ENCODE data around the gene ZBTB14.

Gene ZBTB14

GRCh38 chr18:5275872-5276271 is 19.7 kb downstream of the ZBTB14 start:
- no peaks in the 10 kb centered on the region for H3K9me3 ChIP-seq (replicated peaks in 1 of 2; ENCODE audit: control insufficient read depth in 2 of 2, insufficient read depth in 1 of 2, low read depth in 1 of 2, low read length in 2 of 2)
- H3K4ac ChIP-seq (ENCODE audit: low read length): no peak overlapping the region
- H3K9ac ChIP-seq (ENCODE audit: low read depth, low read length, poor library complexity): no peak overlapping the region
- H3K4me2 ChIP-seq (ENCODE audit: insufficient read depth, low read length, poor library complexity, severe bottlenecking): no peak overlapping the region
- no peak overlapping the region for H3K23ac ChIP-seq (ENCODE audit: low read depth, low read length, poor library complexity)
- H2BK12ac ChIP-seq (ENCODE audit: low read length): no peak overlapping the region
- no peak overlapping the region for H2BK120ac ChIP-seq (ENCODE audit: low read depth, low read length)
- H2AFZ ChIP-seq (ENCODE audit: low read length): no peak overlapping the region
- H3K4me3 ChIP-seq (ENCODE audit: low read length in 2 of 2): no peak overlapping the region
- H2AK5ac ChIP-seq (ENCODE audit: low read depth, low read length): no peak overlapping the region
- no peaks in the 10 kb centered on the region for H3K36me3 ChIP-seq (replicated peaks in 1 of 2; ENCODE audit: control insufficient read depth in 2 of 2, insufficient read depth in 2 of 2, low read length in 2 of 2)
- peaks cover 0 to 3% (median 0%) of the 10 kb centered on the region in 3 experiments for H3K27me3 ChIP-seq (ENCODE audit: control insufficient read depth in 3 of 3, insufficient read depth in 3 of 3, low read depth in 1 of 3, low read length in 3 of 3)
- no peak overlapping the region for H4K91ac ChIP-seq (ENCODE audit: low read depth, low read length, poor library complexity)
- H2BK15ac ChIP-seq (ENCODE audit: low read length): no peak overlapping the region
- no peak overlapping the region for H2BK5ac ChIP-seq (ENCODE audit: low read length)
- WGBS, 2 donors (ENCODE audit: extremely low coverage in 2 of 2, insufficient read length in 2 of 2, insufficient replicate concordance in 1 of 2): no CpG with 5 or more reads among the region's 1 CpG
- no peak overlapping the region for H3K27ac ChIP-seq (replicated peaks; ENCODE audit: low read length)
- no peaks in the 10 kb centered on the region for H3K79me1 ChIP-seq (ENCODE audit: low read depth, low read length)
- no peak overlapping the region for H3K18ac ChIP-seq (ENCODE audit: low read length)
- no peak for DNase-seq (ENCODE audit: low spot score)
- no peak overlapping the region for H4K8ac ChIP-seq (ENCODE audit: low read depth, low read length)
- H3K4me1 ChIP-seq (ENCODE audit: control insufficient read depth in 2 of 2, insufficient read depth in 1 of 2, low read depth in 1 of 2, low read length in 2 of 2): peaks cover 0 to 2% of the 10 kb centered on the region in 2 donors
- no peak overlapping the region for H3K14ac ChIP-seq (ENCODE audit: low read length)

- Histone ChIP-seq H3K23ac (ENCODE audit: low read depth, low read length, poor library complexity) (no peak overlapping the region), H2AK5ac (ENCODE audit: low read depth, low read length) (no peak overlapping the region), H3K27me3 (ENCODE audit: control insufficient read depth in 3 of 3, insufficient read depth in 3 of 3, low read depth in 1 of 3, low read length in 3 of 3) (no peaks in the 10 kb centered on the region), H3K4me3 (ENCODE audit: low read length in 2 of 2) (no peak overlapping the region), H3K79me1 (ENCODE audit: low read depth, low read length) (no peaks in the 10 kb centered on the region), H4K91ac (ENCODE audit: low read depth, low read length, poor library complexity) (no peak overlapping the region), H2BK120ac (ENCODE audit: low read depth, low read length) (no peak overlapping the region), H3K36me3 (replicated peaks in 1 of 2; ENCODE audit: control insufficient read depth in 2 of 2, insufficient read depth in 2 of 2, low read length in 2 of 2) (no peaks in the 10 kb centered on the region), H4K8ac (ENCODE audit: low read depth, low read length) (no peak overlapping the region), H3K4me2 (ENCODE audit: insufficient read depth, low read length, poor library complexity, severe bottlenecking) (no peak overlapping the region), H3K14ac (ENCODE audit: low read length) (no peak overlapping the region), H3K27ac (replicated peaks; ENCODE audit: low read length) (no peak overlapping the region), H3K4me1 (ENCODE audit: control insufficient read depth in 2 of 2, insufficient read depth in 1 of 2, low read depth in 1 of 2, low read length in 2 of 2) (no peaks in the 10 kb centered on the region), H2AFZ (ENCODE audit: low read length) (no peak overlapping the region), H3K9me3 (replicated peaks in 1 of 2; ENCODE audit: control insufficient read depth in 2 of 2, insufficient read depth in 1 of 2, low read depth in 1 of 2, low read length in 2 of 2) (no peaks in the 10 kb centered on the region), H2BK15ac (ENCODE audit: low read length) (no peak overlapping the region), H3K9ac (ENCODE audit: low read depth, low read length, poor library complexity) (no peak overlapping the region), H2BK12ac (ENCODE audit: low read length) (no peak overlapping the region), H3K4ac (ENCODE audit: low read length) (no peak overlapping the region), H2BK5ac (ENCODE audit: low read length) (no peak overlapping the region), H3K18ac (ENCODE audit: low read length) (no peak overlapping the region)
- DNase-seq (ENCODE audit: low spot score): no peak
Observed at GRCh38 chr18:5268874-5269273, 26.7 kb downstream of the ZBTB14 start.

GRCh38 chr18:5266721-5267120 is 28.8 kb downstream of the ZBTB14 start:
- H2AFZ ChIP-seq (ENCODE audit: low read length): no peak overlapping the region

GRCh38 chr18:5253910-5254309 is 41.6 kb downstream of the ZBTB14 start:
- H3K4ac ChIP-seq (ENCODE audit: low read length): no peak overlapping the region
- H3K79me1 ChIP-seq (ENCODE audit: low read depth, low read length): no peaks in the 10 kb centered on the region
- no peaks in the 10 kb centered on the region for H3K9me3 ChIP-seq (replicated peaks in 1 of 2; ENCODE audit: control insufficient read depth in 2 of 2, insufficient read depth in 1 of 2, low read depth in 1 of 2, low read length in 2 of 2)
- no peak overlapping the region for H3K18ac ChIP-seq (ENCODE audit: low read length)
- H4K91ac ChIP-seq (ENCODE audit: low read depth, low read length, poor library complexity): no peak overlapping the region
- no peak overlapping the region for H3K9ac ChIP-seq (ENCODE audit: low read depth, low read length, poor library complexity)
- H2BK120ac ChIP-seq (ENCODE audit: low read depth, low read length): no peak overlapping the region
- no peak overlapping the region for H4K8ac ChIP-seq (ENCODE audit: low read depth, low read length)
- WGBS, 2 donors (ENCODE audit: extremely low coverage in 2 of 2, insufficient read length in 2 of 2, insufficient replicate concordance in 1 of 2): no CpG with 5 or more reads among the region's 2 CpGs
- DNase-seq (ENCODE audit: low spot score): no peak
- H3K23ac ChIP-seq (ENCODE audit: low read depth, low read length, poor library complexity): no peak overlapping the region
- no peak overlapping the region for H2BK12ac ChIP-seq (ENCODE audit: low read length)
- H3K14ac ChIP-seq (ENCODE audit: low read length): no peak overlapping the region
- H2BK15ac ChIP-seq (ENCODE audit: low read length): no peak overlapping the region
- H3K4me1 ChIP-seq (ENCODE audit: control insufficient read depth in 2 of 2, insufficient read depth in 1 of 2, low read depth in 1 of 2, low read length in 2 of 2): no peaks in the 10 kb centered on the region
- H3K36me3 ChIP-seq (replicated peaks in 1 of 2; ENCODE audit: control insufficient read depth in 2 of 2, insufficient read depth in 2 of 2, low read length in 2 of 2): no peaks in the 10 kb centered on the region
- H3K4me2 ChIP-seq (ENCODE audit: insufficient read depth, low read length, poor library complexity, severe bottlenecking): no peak overlapping the region
- no peak overlapping the region for H2BK5ac ChIP-seq (ENCODE audit: low read length)
- H2AFZ ChIP-seq (ENCODE audit: low read length): no peak overlapping the region
- H3K27ac ChIP-seq (replicated peaks; ENCODE audit: low read length): no peak overlapping the region
- peaks cover 0 to 17% (median 0%) of the 10 kb centered on the region in 3 experiments for H3K27me3 ChIP-seq (ENCODE audit: control insufficient read depth in 3 of 3, insufficient read depth in 3 of 3, low read depth in 1 of 3, low read length in 3 of 3)
- no peak overlapping the region for H3K4me3 ChIP-seq (ENCODE audit: low read length in 2 of 2)
- no peak overlapping the region for H2AK5ac ChIP-seq (ENCODE audit: low read depth, low read length)

More at GRCh38 chr18:5266721-5267120, 28.8 kb downstream of the ZBTB14 start:
- Histone ChIP-seq H3K4me3 (ENCODE audit: low read length in 2 of 2) (no peak overlapping the region), H3K23ac (ENCODE audit: low read depth, low read length, poor library complexity) (no peak overlapping the region), H4K8ac (ENCODE audit: low read depth, low read length) (no peak overlapping the region), H3K4me1 (ENCODE audit: control insufficient read depth in 2 of 2, insufficient read depth in 1 of 2, low read depth in 1 of 2, low read length in 2 of 2) (no peaks in the 10 kb centered on the region), H2BK15ac (ENCODE audit: low read length) (no peak overlapping the region), H3K27me3 (ENCODE audit: control insufficient read depth in 3 of 3, insufficient read depth in 3 of 3, low read depth in 1 of 3, low read length in 3 of 3) (no peaks in the 10 kb centered on the region), H3K79me1 (ENCODE audit: low read depth, low read length) (no peaks in the 10 kb centered on the region), H3K9ac (ENCODE audit: low read depth, low read length, poor library complexity) (no peak overlapping the region), H2BK12ac (ENCODE audit: low read length) (no peak overlapping the region), H4K91ac (ENCODE audit: low read depth, low read length, poor library complexity) (no peak overlapping the region), H3K36me3 (replicated peaks in 1 of 2; ENCODE audit: control insufficient read depth in 2 of 2, insufficient read depth in 2 of 2, low read length in 2 of 2) (no peaks in the 10 kb centered on the region), H2BK5ac (ENCODE audit: low read length) (no peak overlapping the region), H3K27ac (replicated peaks; ENCODE audit: low read length) (no peak overlapping the region), H3K4ac (ENCODE audit: low read length) (no peak overlapping the region), H3K9me3 (replicated peaks in 1 of 2; ENCODE audit: control insufficient read depth in 2 of 2, insufficient read depth in 1 of 2, low read depth in 1 of 2, low read length in 2 of 2) (no peaks in the 10 kb centered on the region), H3K18ac (ENCODE audit: low read length) (no peak overlapping the region), H3K4me2 (ENCODE audit: insufficient read depth, low read length, poor library complexity, severe bottlenecking) (no peak overlapping the region), H2AK5ac (ENCODE audit: low read depth, low read length) (no peak overlapping the region), H3K14ac (ENCODE audit: low read length) (no peak overlapping the region), H2BK120ac (ENCODE audit: low read depth, low read length) (no peak overlapping the region)
- no peak for DNase-seq (ENCODE audit: low spot score)
- WGBS, 2 donors (ENCODE audit: extremely low coverage in 2 of 2, insufficient read length in 2 of 2, insufficient replicate concordance in 1 of 2): no CpG with 5 or more reads among the region's 3 CpGs
